Measurements from ENCODE around the gene EDDM3A.
"Not testable (repeated sequence)": the region's sequence is repeated elsewhere in the genome, so short reads cannot be mapped to it uniquely, and the experiment has no call there.

The EDDM3A gene

DNA sequence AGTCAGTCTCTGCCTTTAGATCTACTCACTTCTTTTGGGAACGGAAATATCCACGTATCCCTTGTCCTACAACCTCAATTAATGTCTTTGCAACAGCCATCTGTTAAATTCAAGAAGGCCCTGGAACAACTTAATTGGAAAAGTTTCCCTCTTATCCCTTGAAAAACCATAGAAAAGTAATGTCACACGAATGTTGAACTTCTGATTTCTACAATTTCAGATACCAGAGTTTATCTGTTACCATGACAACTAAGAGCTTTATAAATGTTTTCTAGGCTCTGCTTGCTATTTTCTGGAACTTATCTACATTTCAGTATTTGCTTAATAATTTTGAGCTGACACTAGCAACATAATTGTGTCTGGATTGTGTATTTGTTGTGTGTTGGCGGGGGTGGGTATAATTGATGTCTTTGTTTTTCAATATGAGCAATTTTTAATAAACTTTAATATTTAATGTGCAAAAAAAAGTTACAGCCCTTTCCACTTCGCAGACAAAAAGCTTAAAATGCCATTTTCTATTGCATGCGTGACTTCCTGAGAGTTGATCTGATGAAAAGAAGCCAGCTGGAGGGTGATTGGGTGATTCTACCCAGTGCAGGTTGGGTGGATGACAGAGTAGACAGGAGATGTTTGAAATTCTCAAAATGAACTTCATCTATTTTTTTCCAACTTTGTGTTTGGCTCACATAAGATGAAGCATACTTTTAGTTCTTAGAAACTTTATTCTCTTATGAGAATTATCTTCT is 11.8 kb upstream of the EDDM3A start:
- DNase-seq: no peak

DNA sequence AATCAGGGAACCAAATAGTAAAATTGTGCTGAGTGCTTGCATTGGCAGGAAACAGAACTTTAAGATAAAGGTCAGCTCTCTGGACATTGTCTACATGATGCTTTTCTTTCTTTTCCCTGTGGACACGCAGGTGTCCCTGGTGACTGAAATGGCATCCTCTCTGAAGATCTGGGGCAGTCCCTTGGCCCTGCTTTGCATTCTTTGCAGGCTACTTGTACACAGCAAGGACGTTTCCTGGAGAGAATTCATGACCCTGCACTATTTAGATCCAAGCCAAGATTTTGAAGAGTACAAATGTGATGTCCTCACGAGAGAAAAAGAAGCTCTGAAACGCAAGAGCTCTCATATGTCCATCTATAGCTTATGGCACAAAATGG is 11.3 kb upstream of the EDDM3A start:
- DNase-seq: no peak

DNA sequence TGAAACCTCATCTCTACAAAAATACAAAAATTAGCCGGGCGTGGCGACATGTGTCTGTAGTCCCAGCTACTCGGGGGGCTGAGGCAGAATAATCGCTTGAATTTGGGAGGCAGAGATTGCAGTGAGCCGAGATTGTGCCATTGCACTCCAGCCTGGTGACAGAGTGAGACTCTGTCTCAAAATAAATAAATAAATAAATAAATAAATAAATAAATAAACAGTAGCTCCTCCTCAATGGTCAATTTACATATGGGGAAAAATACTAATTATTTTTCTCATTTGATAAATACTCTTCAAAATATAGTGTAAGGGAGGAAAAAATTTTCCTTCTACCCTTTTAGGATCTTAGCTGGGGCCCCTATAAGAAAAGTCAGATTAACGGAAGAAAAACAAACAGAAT is 7.4 kb upstream of the EDDM3A start:
- DNase-seq: not testable (repeated sequence)

DNA sequence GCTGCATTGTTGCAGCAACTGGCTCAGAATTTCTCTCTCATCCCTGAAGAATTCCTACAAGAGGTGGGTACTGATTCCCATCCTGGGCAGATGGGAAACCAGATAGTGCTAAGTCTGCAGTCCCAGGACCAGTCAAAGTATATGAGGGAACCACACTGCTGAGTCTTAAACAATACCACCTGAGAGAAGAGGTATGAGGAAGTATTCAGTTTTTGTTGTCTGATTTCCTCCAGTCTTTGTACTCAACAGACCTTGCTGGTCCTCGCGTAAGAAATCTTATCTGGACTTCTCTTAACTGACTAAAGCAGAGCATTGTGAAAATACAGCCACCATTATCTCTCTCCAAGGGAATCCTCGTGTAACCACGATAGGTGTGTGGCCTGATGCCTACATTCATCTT is 3.6 kb upstream of the EDDM3A start:
- DNase-seq: no peak

DNA sequence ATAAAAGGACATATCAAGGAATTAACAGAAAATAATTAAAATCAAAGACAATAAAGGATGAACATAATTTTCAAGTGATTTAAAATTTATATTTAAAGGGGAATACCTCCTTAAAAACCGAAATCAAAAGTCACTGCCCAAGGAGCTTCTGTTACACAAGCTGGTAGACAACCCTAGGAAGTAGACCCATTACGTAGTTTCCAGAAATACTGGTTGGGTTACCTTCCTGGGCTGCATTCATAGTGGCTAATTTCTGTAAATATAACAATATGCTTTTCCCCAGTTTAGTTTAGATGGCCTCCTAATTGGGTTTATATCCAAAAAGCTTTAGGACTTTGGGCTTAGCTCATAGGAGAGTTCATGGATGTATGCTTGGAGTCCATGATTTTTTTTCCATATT is 2.1 kb upstream of the EDDM3A start:
- no peak for DNase-seq

DNA sequence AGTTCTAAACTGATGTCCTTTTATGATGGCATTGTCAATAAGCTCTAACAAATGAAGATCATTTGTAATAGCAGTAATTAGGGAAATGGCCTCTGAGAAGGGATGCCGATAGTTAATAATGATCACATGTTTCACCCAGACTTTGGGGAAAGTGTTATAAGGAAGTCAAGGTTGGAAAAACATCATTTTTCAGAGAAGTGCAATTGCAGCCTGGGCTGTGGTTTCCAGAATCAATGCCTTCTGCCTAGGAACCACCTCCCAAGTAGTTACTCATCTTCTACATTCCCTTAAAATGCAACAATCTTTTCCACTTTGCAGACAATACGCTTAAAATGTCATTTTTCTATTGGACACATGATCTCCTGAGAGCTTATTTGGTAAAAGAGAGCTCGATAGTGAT is 879 bp downstream of the EDDM3A start:
- peak in 2 of 3 donors; percentile 53 to 54 for DNase-seq

DNA sequence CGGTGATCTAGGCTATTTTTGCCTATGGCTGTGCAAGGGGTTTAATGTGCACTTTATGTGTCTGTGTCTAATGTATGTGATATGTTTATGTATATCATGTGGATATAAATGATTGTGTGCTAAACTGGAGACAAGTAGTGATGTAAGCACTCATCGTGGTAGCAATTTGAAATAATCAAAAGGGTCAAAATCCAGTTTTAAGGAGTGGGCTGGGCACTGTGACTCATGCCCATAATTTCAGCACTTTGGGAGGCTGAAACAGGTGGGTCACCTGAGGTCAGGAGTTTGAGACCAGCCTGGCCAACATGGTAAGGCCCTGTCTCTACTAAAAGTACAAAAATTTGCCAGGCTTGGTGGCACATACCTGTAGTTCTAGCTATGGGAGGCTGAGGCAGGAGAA is 2.8 kb downstream of the EDDM3A start:
- DNase-seq: no peak

DNA sequence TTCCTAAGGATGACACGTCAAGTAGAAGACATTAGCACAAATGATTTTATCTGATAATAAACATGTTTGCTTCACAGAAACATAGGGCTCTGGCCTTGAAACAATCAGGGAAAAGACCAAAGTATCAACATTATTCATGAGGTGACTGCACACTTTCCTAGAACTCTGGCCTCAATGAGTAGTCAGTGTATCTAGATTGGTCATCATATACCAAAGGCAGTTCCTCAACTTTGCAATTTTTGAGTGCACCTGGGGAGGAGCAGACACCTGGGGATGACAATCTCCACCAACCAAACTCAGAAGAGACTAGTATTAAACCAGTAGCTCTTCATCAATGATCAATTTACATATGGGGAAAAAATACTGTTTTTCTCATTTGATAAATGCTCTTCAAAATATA is 4.5 kb downstream of the EDDM3A start:
- DNase-seq: no peak

DNA sequence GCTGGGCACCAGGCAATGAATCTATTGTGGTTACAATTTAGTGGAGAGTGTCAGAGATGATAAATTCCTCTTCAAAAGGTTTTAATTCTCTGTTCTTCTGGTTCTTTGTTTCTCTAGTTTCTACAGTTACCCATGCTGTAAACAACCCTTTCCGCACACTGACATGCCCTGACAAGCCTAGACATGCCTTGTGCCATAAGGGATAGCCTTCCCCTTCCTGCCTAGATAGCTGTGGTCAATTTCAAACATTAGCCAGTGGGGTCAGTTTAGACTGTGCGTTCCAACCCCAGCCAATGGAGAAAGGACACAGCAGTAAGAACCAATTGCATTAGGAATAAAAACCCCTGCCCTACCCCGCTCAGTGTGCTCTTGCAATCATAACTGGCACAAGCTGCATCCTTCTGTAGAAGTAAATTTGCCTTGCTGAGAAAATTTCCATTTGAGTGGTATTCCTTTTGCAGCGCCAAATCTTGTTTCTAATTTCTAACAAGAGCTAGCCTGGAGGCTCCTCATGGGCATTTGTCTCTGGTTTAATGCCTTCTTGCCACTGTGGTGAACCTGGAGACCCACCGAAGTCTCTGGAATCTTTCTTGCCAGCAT is 6.4 kb downstream of the EDDM3A start:
- no peak for DNase-seq

DNA sequence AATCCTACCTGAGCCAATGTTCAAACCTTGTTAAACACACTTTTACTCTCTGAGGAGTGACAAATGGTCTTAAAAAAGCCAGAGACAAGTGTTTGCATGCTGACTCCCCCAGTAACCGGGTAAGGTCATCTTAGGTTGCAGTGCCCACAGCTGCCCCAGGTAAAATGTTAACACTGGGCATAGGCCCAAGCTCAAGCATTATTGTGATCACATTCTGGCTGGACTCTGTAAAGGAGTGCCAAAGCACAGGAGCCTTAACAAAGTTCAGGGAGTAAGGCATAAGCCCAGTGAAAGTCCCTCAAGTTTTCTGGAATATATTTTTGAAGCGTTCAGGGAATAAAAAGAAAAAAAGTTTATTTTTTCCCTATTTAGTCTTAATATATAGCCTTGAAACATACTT is 8.6 kb downstream of the EDDM3A start:
- DNase-seq: no peak

DNA sequence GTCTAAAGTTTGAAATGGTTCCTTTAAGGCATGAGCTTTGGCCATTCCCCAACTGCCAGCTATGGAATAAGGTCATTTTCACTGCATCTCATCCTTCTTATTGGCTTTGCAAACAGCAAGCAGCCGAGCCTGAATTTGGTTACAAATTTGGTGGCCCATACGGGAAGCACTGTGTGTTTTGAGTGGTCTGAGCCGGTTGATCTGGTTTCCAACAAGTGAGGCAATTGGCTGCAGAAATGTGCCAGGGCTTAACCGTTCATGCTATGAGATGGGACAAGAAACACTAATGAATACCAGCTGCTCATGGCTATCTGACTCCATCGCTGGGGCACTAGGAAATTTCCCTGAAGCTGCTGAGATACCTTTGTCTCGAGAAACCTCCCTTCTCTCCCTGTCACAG is 9.3 kb downstream of the EDDM3A start:
- no peak for DNase-seq

DNA sequence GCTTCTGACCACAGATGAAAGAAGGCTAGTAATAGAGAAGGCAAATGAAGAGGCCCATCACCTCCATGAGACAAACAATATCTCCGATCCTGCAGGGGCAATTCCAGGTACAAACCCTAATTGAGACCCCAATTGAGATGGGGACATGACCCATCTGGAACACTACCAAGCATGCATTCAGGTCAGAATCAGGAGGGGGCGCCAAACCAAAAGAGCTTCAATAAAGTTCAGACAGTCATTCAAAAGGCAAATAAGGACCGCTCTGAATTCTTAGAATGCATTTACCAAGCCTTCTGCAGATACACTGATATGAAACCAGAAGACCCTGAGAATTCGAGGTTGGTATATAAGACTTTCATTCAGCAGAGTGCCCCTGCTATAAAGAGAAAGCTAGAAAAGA is 12.3 kb downstream of the EDDM3A start:
- peak; percentile 47 to 58 (median 57) for DNase-seq

DNA sequence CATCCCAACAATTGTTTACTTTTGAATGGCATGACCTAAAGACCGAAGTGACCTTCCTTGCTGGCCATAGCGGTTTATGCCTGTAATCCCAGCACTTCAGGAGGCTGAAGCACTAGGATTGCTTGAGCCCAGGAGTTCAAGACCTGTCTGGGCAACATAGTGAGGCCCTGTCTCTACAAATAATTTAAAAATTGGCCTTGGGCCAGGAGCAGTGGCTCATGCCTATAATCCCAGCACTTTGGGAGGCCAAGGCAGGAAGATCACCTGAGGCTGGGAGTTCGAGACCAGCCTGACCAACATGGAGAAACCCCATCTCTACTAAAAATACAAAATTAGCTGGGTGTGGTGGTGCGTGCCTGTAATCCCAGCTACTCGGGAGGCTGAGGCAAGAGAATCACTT is 13.8 kb downstream of the EDDM3A start:
- not testable (repeated sequence) for DNase-seq

DNA sequence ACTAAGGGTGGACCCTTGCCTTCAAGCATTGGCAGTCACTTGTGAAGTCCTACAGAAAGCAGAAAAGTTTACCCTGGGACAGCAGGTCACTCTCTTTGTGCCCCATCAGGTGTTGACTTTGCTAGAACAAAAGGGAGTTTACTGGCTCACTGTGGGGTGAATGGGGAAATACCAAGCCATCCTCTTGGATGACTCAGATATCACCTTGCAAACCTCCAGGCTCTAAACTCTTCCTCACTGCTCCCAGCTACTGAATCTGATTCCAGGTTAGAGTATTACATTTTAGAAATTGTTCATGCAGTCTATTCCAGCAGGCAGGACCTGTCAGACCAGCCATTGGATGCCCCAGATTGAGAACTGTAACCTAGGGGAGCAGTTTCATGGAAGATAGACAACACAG is 15.3 kb downstream of the EDDM3A start:
- no peak for DNase-seq

DNA sequence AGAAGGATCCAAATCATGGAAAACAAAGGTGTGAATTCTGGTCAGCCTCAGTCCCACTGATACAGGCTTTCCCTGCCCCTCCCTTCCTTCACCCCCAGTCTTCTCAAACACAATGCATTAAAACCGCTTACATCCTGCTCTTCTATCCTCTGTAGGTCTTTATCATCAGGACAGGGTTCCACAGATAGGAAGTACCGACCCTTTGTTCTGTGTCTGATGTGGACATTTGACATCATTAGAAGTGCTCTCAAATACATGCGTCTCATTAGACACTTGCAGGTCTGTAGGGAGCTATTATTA is 22.9 kb downstream of the EDDM3A start:
- DNase-seq: no peak

DNA sequence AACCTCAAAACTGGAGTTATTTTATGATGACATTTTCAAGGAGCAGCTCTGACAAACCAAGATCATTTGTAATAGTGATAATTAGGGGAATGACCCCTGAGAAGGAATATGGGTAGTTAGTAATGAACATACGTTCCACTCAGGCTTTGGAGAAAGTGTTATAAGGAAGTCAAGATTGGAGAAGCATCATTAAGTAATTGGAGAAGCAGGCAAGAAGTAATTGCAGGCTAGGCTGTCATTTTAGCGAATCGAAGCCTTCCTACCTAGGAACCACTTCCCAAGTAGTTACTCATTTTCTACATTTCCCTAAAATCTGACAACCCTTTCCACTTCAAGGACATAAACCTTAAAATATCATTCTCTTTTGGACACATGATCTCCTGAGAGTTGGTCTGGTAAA is 23.7 kb downstream of the EDDM3A start:
- peak in 2 of 3 donors; percentile 43 to 55 for DNase-seq

DNA sequence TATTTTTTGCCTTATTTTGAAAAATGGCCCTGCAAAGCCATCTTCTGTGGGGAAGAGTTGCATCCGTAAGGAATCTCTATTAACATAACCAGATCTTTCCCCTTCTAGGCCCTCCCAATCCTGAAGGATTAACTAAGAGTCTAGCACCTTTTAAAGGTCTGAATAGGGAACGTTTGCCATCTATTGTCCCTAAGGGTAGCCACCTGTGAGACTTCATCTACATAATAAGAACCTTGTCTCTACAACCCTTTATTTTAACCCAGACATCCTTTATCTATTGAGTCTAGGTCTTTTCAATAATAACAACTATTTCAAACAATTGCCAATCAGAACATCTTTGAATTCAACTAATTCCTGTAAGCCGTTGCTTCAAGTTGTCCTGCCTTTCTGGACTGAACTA is 27.0 kb downstream of the EDDM3A start:
- DNase-seq: no peak

DNA sequence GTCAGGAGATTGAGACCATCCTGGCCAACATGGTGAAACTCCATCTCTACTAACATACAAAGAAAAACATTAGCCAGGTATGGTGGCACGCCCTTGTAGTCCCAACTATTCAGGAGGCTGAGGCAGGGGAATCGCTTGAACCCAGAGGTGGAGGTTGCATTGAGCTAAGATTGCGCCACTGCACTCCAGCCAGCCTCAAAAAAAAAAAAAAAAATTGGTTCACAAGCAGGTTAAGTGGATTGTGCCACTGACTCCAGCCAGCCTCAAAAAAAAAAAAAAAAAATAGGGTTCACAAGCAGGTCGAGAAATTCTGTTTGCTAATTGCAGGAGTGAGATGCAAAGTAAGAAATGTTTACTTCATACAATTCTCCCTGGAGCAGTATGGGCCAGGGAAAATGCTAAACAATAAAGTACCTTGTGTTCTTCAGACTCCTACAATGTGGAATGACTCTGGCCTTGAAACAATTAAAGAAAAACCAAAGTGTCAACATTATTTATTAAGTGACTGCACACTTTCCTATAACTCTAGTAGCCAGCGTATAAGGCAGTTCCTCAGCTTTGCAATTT is 28.7 kb downstream of the EDDM3A start:
- DNase-seq: no peak

DNA sequence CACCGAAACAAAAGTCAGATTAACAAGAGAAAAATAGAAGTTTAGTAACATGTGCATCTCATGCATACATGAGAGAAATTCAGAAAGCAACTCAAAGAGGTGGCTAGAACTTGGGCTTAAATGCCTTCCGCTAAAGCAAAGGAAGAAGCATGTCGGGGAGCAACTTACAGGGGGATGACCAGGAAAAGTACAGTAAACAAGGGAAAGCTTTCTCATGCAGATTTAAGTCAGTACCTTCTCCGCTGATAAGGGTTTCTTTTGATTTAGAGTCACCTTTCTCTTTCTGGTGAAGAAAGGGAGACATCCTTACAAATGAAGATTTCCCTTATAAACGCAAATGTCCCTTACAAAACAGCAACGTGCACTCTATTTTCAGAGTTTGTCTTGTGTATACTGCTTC is 29.4 kb downstream of the EDDM3A start:
- no peak for DNase-seq

DNA sequence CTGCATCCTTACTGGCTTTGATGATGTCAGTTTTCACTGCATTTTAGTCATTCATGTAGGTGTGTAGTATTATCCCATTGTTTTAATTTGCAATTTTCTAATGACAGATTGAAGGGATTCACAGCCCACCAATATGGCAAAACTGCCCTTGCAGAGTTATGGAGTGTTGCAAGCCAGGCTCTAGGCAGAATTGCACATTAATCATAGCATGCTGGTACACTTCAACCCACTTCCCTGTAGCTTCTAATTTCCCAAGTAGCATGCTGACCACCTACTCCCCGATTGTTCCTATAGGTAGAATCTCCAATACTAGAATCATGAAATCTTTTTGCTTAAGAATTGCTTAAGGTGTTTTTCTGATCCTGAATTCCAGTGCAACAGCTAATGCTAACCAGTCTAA is 30.2 kb downstream of the EDDM3A start:
- peak; percentile 38 to 57 (median 51) for DNase-seq

DNA sequence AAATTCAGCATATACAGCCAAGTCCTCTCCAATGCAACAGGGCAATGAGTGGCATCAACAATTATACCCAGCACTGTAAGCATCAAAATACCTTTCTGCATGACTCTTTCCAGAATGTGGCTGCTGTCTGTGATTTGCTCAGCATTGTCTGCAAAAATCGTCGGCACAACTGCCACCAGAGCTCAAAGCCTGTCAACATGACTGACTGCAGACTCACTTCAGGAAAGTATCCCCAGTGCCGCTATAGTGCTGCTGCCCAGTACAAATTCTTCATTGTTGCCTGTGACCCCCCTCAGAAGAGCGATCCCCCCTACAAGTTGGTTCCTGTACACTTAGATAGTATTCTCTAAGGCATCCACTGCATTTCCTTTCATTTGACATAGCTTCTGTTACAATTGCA is 36.1 kb downstream of the EDDM3A start:
- DNase-seq: no peak

DNA sequence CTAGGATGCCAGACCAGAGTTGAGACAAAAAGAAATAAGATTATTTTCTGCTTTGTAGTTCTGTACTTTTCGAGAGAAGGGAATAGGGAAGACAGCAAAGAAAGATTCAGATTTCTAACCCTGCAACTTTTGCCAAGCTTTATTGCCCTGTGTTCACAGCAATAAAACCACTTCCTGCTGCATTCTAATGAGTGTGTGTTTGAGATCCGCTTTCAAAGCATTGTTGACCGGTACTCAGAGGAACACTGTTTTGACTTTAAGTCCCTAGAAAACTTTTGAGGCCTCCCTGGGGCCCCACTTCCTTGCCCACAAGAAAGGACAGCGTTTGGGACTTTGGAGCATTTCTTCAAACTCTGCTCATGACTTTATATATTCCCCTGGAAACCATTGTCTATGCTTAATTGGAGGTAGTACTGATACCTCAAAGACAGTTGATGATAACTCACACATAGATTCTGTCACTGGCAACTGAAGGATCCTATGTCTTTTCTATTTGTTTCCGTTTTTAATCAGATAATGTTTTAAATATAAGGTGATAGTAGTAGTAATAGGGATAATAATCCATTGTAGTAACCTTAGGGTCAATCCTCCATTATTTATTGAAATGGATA is 36.7 kb downstream of the EDDM3A start:
- peak in 1 of 3 donors; percentile 47 for DNase-seq

DNA sequence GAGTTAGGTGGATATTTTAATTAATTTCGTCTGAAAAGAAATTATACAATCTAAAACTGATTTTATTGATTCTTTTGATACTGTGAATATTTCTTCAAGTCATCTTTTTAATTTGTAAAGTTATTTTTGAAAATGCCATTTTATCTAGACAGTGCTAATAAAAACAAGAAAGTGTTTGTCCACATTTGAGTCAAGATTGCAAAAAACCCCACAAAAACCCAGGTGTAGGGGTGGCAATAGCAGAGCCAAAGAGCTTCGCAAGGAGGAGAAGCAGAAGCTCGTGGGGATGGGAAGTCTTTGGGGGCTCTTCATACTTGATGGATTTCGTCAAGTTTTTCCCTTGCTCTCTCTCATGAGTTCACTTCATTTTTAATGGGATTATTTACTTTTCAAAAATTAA is 41.3 kb downstream of the EDDM3A start:
- no peak for DNase-seq

DNA sequence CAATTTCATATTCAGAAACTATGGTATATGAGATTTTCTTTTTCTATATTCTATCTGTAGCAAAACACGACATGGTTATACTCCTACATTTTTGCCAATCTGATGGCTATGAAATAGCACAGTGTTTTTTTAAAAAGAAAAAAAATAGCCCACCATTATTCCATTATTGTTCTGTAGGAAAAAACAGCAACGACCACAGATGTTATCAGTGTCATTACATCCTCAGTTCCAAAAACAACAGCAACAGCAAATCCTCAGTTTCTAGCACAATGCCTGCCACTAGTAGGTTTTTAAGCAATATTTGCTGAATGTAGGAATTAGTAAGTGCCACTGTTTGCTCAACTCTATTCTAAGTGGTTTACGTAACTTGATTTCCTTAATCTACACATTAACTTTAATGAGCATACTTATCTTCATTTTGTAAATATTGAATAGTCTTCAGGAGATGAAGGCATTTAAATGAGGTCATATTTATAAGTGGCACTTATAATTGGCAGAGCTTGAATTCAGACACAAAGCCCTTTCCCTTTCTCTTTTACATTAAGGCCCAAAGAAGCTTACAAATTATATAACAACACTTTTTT is 43.6 kb downstream of the EDDM3A start:
- no peak for DNase-seq
